ENCODE results near the gene SYNRG. TPM values are rescaled to one million over a fixed set of nuclear protein-coding genes. Genes with fewer than 3 reads are reported as not detected.

SYNRG gene
- total and polyA plus RNA-seq, 4 donors = 5.0 to 43.5 (median 20.1) TPM

DNA sequence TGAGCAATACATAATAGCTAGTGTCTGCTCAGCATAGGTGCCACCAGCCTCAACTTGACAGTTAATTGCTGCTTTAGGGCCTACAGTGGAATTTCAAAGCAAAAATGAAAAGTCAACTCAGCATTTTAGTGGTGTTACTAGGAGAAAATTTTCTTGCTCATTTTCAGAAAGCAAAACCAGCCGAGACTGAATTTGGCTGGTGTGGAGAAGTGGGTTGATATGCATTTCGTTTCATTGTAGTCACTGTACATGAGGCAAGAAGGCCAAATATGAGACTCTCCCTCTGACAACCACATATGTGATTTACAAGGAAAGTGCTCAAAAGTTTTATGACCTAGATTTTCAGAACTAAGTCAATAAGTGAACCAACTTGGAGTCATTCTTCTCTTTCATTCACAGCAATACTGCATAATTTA, 65.6 kb downstream of the SYNRG start:
- peaks cover 3 to 8% of the 10 kb centered on the region in 2 donors for H3K36me3 ChIP-seq (ENCODE audit: control insufficient read depth in 1 of 2, insufficient read depth in 2 of 2, low read length in 1 of 2)

DNA sequence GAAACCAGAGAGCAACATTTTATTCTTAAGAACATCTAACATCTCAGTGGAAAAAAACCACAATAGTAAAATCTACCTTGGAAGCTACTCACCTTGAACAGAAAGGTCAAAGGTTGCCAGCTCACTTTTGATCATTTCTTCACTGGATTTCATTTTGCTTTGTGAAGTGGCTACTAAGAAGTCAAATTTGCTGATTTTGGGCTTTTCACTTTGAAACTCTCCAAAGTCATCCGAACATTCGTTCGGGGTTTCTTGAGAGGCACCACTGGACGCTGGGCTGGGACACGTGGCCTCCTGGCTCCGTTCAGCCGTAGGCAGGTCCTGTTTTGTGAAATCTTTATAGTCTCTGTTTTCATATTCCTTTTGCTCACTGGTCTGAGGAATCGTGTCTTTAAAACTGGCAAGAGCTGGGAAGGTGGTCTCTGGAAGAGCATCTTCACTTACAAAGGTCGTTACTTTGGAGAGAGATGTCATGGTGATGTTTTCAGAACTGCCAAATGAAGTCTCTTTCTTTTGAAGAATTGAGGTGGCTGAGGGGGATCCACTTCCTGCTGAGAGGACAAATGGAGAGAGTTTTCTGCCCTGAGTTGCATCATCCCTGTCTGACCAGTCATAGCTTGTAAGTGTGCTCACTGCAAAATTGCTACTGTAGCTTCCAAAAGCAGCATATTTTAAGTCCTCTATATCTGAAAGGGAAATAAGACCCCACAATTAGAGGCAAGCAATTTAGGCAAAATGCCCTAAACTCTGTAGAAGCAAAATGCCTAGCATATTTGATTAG, 67.1 kb downstream of the SYNRG start:
- Histone ChIP-seq H3K4me1 (ENCODE audit: control insufficient read depth in 1 of 2, insufficient read depth in 2 of 2, low read length in 2 of 2) (no peaks in the 10 kb centered on the region), H3K27ac (ENCODE audit: low read depth in 1 of 2, low read length in 2 of 2) (no peak overlapping the region), H3K36me3 (ENCODE audit: control insufficient read depth in 1 of 2, insufficient read depth in 2 of 2, low read length in 1 of 2) (peaks cover 3 to 8% of the 10 kb centered on the region in 2 donors), H3K4me3 (ENCODE audit: low read length in 2 of 2) (no peak overlapping the region), H3K9me3 (ENCODE audit: control insufficient read depth, low read length) (no peaks in the 10 kb centered on the region), H3K27me3 (ENCODE audit: control insufficient read depth in 1 of 2, insufficient read depth in 2 of 2, low read length in 1 of 2) (no peaks in the 10 kb centered on the region)
- intact Hi-C loops (cut with DNase I) = no loop called here
- 77 to 81% methylated on average over 9 of the region's 9 CpGs for WGBS, 2 donors
- DNase-seq = no peak
- no peak for ATAC-seq (ENCODE audit: low FRiP score)

More for the DNA sequence above, 65.6 kb downstream of the SYNRG start:
- ATAC-seq (ENCODE audit: low FRiP score) (no peak), DNase-seq (no peak)
- Histone ChIP-seq H3K4me1 (ENCODE audit: control insufficient read depth in 1 of 2, insufficient read depth in 2 of 2, low read length in 2 of 2) (no peaks in the 10 kb centered on the region), H3K27ac (ENCODE audit: low read depth in 1 of 2, low read length in 2 of 2) (no peak overlapping the region), H3K4me3 (ENCODE audit: low read length in 2 of 2) (no peak overlapping the region), H3K27me3 (ENCODE audit: control insufficient read depth in 1 of 2, insufficient read depth in 2 of 2, low read length in 1 of 2) (no peaks in the 10 kb centered on the region), H3K9me3 (ENCODE audit: control insufficient read depth, low read length) (no peaks in the 10 kb centered on the region)
- WGBS, 2 donors = 59 to 71% methylated on average over 2 of the region's 2 CpGs
- intact Hi-C loops (cut with DNase I) = no loop called here

DNA sequence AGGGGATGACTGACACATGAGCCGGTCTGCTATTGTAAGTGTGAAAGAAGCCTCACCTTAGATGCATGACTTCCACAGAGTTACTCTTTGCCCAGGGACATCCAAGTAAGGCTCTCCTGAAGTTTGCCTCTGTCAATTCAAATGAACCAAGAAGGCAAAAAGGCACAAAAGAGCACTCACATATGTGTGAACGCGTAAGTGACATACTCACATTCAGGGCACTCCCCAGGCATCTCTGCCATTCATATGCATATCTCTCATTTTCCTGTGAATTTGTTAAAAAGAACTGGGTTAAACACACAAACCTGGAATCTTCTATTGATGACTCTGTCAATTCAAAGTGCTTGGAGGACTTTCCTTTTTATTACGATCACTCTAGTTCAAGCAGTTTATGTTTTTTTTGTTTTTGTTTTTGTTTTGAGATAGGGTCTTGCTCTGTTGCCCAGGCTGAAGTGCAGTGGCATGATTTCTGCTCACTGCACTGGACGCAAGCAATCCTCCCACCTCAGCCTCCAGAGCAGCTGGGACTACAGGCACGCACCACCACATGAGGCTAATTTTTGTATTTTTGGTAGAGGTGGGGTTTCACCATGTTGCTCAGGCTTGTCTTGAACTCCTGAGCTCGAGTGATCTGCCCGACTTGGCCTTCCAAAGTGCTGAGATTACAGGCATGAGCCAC, 70.1 kb downstream of the SYNRG start:
- WGBS, 2 donors = 94% methylated on average over 8 of the region's 8 CpGs
- H3K9me3 ChIP-seq (ENCODE audit: control insufficient read depth, low read length) = no peaks in the 10 kb centered on the region
- H3K4me1 ChIP-seq (ENCODE audit: control insufficient read depth in 1 of 2, insufficient read depth in 2 of 2, low read length in 2 of 2) = no peaks in the 10 kb centered on the region

GRCh38 chr17:37535906-37536305, 73.3 kb downstream of the SYNRG start:
- H3K4me3 ChIP-seq (ENCODE audit: low read length in 2 of 2) = no peak overlapping the region
- H3K27me3 ChIP-seq (ENCODE audit: control insufficient read depth in 1 of 2, insufficient read depth in 2 of 2, low read length in 1 of 2) = no peaks in the 10 kb centered on the region
- H3K27ac ChIP-seq (ENCODE audit: low read depth in 1 of 2, low read length in 2 of 2) = no peak overlapping the region
- no peak for ATAC-seq (ENCODE audit: low FRiP score)
- 87 to 90% methylated on average over 5 of the region's 5 CpGs for WGBS, 2 donors
- H3K9me3 ChIP-seq (ENCODE audit: control insufficient read depth, low read length) = no peaks in the 10 kb centered on the region
- H3K4me1 ChIP-seq (ENCODE audit: control insufficient read depth in 1 of 2, insufficient read depth in 2 of 2, low read length in 2 of 2) = no peaks in the 10 kb centered on the region
- DNase-seq = no peak
- intact Hi-C loops (cut with DNase I) = no loop called here
- peaks cover 14 to 17% of the 10 kb centered on the region in 2 donors for H3K36me3 ChIP-seq (ENCODE audit: control insufficient read depth in 1 of 2, insufficient read depth in 2 of 2, low read length in 1 of 2)

More for the DNA sequence above, 70.1 kb downstream of the SYNRG start:
- ATAC-seq (ENCODE audit: low FRiP score) (no peak), DNase-seq (no peak)
- Histone ChIP-seq H3K36me3 (ENCODE audit: control insufficient read depth in 1 of 2, insufficient read depth in 2 of 2, low read length in 1 of 2) (peaks cover 14 to 17% of the 10 kb centered on the region in 2 donors), H3K4me3 (ENCODE audit: low read length in 2 of 2) (no peak overlapping the region), H3K27me3 (ENCODE audit: control insufficient read depth in 1 of 2, insufficient read depth in 2 of 2, low read length in 1 of 2) (no peaks in the 10 kb centered on the region), H3K27ac (ENCODE audit: low read depth in 1 of 2, low read length in 2 of 2) (no peak overlapping the region)
- intact Hi-C loops (cut with DNase I) = no loop called here

DNA sequence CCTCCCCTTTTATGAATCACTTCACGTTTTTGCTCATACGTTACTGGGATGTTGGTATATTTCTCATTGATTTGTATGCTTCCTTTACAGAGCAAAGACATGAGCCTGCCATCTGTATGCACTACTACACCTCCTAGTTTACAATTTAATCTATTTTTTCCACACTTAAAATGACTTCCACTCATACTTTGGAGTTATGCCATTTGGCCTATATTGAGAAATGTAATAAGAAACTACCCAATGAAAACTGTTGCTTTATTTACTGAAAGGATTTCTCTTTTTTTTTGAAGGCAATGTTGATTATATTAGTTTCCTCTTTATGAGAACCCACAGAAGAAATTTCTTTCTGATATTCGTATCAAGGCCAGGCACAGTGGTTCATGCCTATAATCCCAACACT, 76.5 kb downstream of the SYNRG start:
- Histone ChIP-seq H3K4me3 (ENCODE audit: low read length in 2 of 2) (no peak overlapping the region), H3K36me3 (ENCODE audit: control insufficient read depth in 1 of 2, insufficient read depth in 2 of 2, low read length in 1 of 2) (peaks cover 11 to 14% of the 10 kb centered on the region in 2 donors), H3K27ac (ENCODE audit: low read depth in 1 of 2, low read length in 2 of 2) (no peak overlapping the region), H3K27me3 (ENCODE audit: control insufficient read depth in 1 of 2, insufficient read depth in 2 of 2, low read length in 1 of 2) (no peaks in the 10 kb centered on the region), H3K4me1 (ENCODE audit: control insufficient read depth in 1 of 2, insufficient read depth in 2 of 2, low read length in 2 of 2) (no peaks in the 10 kb centered on the region), H3K9me3 (ENCODE audit: control insufficient read depth, low read length) (no peaks in the 10 kb centered on the region)
- intact Hi-C loops (cut with DNase I) = no loop called here
- ATAC-seq (ENCODE audit: low FRiP score) = no peak
- 90 to 93% methylated on average over 3 of the region's 3 CpGs for WGBS, 2 donors
- DNase-seq = no peak

- DNase-seq = no peak
- H3K4me1 ChIP-seq (ENCODE audit: control insufficient read depth in 1 of 2, insufficient read depth in 2 of 2, low read length in 2 of 2) = no peaks in the 10 kb centered on the region
- intact Hi-C loops (cut with DNase I) = no loop called here
- no peaks in the 10 kb centered on the region for H3K9me3 ChIP-seq (ENCODE audit: control insufficient read depth, low read length)
- H3K27me3 ChIP-seq (ENCODE audit: control insufficient read depth in 1 of 2, insufficient read depth in 2 of 2, low read length in 1 of 2) = no peaks in the 10 kb centered on the region
- no peak for ATAC-seq (ENCODE audit: low FRiP score)
- 86 to 92% methylated on average over 4 of the region's 4 CpGs for WGBS, 2 donors
- peaks cover 0 to 10% of the 10 kb centered on the region in 2 donors for H3K36me3 ChIP-seq (ENCODE audit: control insufficient read depth in 1 of 2, insufficient read depth in 2 of 2, low read length in 1 of 2)
- H3K27ac ChIP-seq (ENCODE audit: low read depth in 1 of 2, low read length in 2 of 2) = no peak overlapping the region
- no peak overlapping the region for H3K4me3 ChIP-seq (ENCODE audit: low read length in 2 of 2)
Observed at GRCh38 chr17:37530420-37530819, 78.8 kb downstream of the SYNRG start.

DNA sequence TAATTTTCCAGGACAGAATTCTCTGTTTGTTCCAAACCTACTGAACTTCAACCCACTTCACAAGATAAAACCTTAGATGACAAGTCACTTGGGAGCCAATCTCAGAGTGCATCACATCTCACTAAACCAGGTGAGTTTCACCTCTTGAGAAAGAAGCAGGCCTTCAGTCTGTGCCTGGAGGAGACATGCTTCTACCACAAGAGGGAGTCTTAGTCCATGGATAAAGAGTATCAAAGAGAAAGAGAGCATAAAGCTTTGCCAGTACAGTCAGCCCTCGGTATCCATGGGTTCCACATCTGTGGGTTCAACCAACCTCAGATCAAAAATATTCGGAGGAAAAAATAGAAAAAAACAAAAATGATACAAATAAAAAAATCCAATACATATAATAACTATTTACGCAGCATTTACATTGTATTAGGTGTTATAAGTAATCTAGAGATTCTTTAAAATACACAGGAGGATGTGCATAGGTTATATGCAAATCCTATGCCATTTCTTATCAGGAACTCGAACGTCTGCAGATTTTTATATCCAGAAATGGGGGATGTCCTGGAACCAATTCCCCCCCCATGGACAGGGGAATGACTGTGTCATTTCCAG, 81.9 kb downstream of the SYNRG start:
- Histone ChIP-seq H3K27ac (ENCODE audit: low read depth in 1 of 2, low read length in 2 of 2) (no peak overlapping the region), H3K27me3 (ENCODE audit: control insufficient read depth in 1 of 2, insufficient read depth in 2 of 2, low read length in 1 of 2) (no peaks in the 10 kb centered on the region), H3K4me3 (ENCODE audit: low read length in 2 of 2) (no peak overlapping the region), H3K36me3 (ENCODE audit: control insufficient read depth in 1 of 2, insufficient read depth in 2 of 2, low read length in 1 of 2) (peaks cover 3 to 14% of the 10 kb centered on the region in 2 donors), H3K4me1 (ENCODE audit: control insufficient read depth in 1 of 2, insufficient read depth in 2 of 2, low read length in 2 of 2) (no peaks in the 10 kb centered on the region), H3K9me3 (ENCODE audit: control insufficient read depth, low read length) (no peaks in the 10 kb centered on the region)
- intact Hi-C loops (cut with DNase I) = no loop called here
- 58 to 59% methylated on average over 5 of the region's 5 CpGs for WGBS, 2 donors
- ATAC-seq (ENCODE audit: low FRiP score) (no peak), DNase-seq (no peak)

DNA sequence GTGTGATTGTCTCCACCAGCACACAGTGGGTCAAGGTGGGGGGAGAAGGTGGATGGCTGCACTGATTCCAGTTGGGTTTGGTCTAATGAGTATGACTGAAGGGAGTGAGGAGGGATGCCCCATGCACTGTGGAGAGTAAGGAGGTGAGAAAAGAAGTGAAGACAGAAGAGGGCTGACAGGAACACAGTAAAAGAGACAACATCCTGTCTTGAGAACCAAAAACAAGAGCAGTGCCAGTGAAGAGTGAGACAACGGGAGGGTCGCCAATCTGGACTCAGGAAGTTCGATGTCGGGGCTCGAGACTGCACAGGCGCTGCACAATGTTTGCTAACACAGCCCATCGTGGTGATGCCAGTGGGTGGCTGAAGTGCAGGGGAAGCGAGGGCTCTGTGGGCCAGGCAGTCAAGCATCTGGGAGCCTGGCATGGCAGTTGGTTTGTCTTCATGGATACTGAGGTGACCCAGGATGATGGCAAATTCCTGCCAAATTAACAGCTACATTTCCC, 85.5 kb downstream of the SYNRG start:
- intact Hi-C loops (cut with DNase I) = no loop called here
- 81 to 87% methylated on average over 8 of the region's 8 CpGs for WGBS, 2 donors
- ATAC-seq (ENCODE audit: low FRiP score) (no peak), DNase-seq (no peak)
- H3K9me3 ChIP-seq (ENCODE audit: control insufficient read depth, low read length) = no peaks in the 10 kb centered on the region
- peaks cover 3 to 11% of the 10 kb centered on the region in 2 donors for H3K36me3 ChIP-seq (ENCODE audit: control insufficient read depth in 1 of 2, insufficient read depth in 2 of 2, low read length in 1 of 2)
- no peaks in the 10 kb centered on the region for H3K4me1 ChIP-seq (ENCODE audit: control insufficient read depth in 1 of 2, insufficient read depth in 2 of 2, low read length in 2 of 2)
- H3K27me3 ChIP-seq (ENCODE audit: control insufficient read depth in 1 of 2, insufficient read depth in 2 of 2, low read length in 1 of 2) = no peaks in the 10 kb centered on the region
- H3K27ac ChIP-seq (ENCODE audit: low read depth in 1 of 2, low read length in 2 of 2) = no peak overlapping the region
- H3K4me3 ChIP-seq (ENCODE audit: low read length in 2 of 2) = no peak overlapping the region

Measured in aorta (tissue), 5 donors.